ENCODE data around the gene LILRA6.
"Not testable (repeated sequence)": the region's sequence is repeated elsewhere in the genome, so short reads cannot be mapped to it uniquely, and the experiment has no call there.

The LILRA6 gene

DNA sequence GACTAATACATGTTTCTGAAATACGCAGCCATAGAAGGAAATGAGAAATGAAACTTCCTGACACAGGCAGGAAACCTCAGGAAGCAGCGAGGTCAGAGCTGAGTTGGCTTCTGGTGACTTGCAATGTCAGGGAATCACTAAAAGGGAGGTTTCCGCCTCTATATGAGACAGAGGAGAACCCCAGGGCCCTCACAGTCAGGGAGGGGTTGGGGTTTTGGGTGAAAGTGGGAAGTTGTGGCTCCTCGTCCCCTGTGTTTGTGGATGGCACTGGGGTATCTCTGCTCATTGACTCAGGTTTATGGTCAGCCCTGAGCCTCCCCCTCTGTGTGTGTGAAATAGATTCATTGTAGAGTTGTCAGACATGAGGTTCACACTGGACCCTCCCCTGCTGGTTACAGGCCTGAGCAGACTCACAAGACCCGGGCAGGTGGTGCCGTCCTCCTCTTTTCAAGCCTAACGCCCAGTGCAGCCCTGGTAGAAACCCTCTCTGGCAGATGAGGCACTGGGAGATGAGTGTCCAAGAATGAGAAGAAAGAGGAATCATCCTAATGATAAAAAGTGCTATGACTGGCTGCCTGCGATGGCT is 5.5 kb upstream of the LILRA6 start:
- no peaks in the 10 kb centered on the region for H3K9me2 ChIP-seq (replicated peaks; ENCODE audit: low read depth, low read length)
- H3K4me2 ChIP-seq (ENCODE audit: low read depth, low read length, poor library complexity, severe bottlenecking), result peak overlapping the region; percentile 69
- H2AFZ ChIP-seq (ENCODE audit: low read length), result peak overlapping the region; percentile 82
- peak overlapping the region; percentile 56 for H3K4me3 ChIP-seq (ENCODE audit: low read length, poor library complexity, severe bottlenecking)
- no peaks in the 10 kb centered on the region for H3K9me3 ChIP-seq (ENCODE audit: insufficient read depth, low read depth, low read length)
- H3K36me3 ChIP-seq (ENCODE audit: insufficient read depth, low read length), result no peaks in the 10 kb centered on the region
- peaks cover 12% of the 10 kb centered on the region for H3K4me1 ChIP-seq (ENCODE audit: insufficient read depth, low read length, poor library complexity, severe bottlenecking)
- no peaks in the 10 kb centered on the region for H3K27me3 ChIP-seq (ENCODE audit: insufficient read depth, low read length, poor library complexity, severe bottlenecking)
- no peaks in the 10 kb centered on the region for H3K79me2 ChIP-seq (ENCODE audit: insufficient read depth, low read length)
- no peak for TF ChIP-seq EZH2phosphoT487 (IDR thresholded peaks at IDR 0.05; ENCODE audit: borderline replicate concordance)
- TF ChIP-seq, protein P1, sequence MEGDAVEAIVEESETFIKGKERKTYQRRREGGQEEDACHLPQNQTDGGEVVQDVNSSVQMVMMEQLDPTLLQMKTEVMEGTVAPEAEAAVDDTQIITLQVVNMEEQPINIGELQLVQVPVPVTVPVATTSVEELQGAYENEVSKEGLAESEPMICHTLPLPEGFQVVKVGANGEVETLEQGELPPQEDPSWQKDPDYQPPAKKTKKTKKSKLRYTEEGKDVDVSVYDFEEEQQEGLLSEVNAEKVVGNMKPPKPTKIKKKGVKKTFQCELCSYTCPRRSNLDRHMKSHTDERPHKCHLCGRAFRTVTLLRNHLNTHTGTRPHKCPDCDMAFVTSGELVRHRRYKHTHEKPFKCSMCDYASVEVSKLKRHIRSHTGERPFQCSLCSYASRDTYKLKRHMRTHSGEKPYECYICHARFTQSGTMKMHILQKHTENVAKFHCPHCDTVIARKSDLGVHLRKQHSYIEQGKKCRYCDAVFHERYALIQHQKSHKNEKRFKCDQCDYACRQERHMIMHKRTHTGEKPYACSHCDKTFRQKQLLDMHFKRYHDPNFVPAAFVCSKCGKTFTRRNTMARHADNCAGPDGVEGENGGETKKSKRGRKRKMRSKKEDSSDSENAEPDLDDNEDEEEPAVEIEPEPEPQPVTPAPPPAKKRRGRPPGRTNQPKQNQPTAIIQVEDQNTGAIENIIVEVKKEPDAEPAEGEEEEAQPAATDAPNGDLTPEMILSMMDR (conservative IDR thresholded peaks at IDR 0.05; ENCODE audit: low read length), result no peak
- no peaks in the 10 kb centered on the region for H4K20me1 ChIP-seq (ENCODE audit: insufficient read depth, low read length, poor library complexity, severe bottlenecking)
- peak overlapping the region; percentile 51 for H3K9ac ChIP-seq (ENCODE audit: low read depth, low read length, poor library complexity, severe bottlenecking)
- no peaks in the 10 kb centered on the region for H3F3A ChIP-seq (ENCODE audit: low read depth)

DNA sequence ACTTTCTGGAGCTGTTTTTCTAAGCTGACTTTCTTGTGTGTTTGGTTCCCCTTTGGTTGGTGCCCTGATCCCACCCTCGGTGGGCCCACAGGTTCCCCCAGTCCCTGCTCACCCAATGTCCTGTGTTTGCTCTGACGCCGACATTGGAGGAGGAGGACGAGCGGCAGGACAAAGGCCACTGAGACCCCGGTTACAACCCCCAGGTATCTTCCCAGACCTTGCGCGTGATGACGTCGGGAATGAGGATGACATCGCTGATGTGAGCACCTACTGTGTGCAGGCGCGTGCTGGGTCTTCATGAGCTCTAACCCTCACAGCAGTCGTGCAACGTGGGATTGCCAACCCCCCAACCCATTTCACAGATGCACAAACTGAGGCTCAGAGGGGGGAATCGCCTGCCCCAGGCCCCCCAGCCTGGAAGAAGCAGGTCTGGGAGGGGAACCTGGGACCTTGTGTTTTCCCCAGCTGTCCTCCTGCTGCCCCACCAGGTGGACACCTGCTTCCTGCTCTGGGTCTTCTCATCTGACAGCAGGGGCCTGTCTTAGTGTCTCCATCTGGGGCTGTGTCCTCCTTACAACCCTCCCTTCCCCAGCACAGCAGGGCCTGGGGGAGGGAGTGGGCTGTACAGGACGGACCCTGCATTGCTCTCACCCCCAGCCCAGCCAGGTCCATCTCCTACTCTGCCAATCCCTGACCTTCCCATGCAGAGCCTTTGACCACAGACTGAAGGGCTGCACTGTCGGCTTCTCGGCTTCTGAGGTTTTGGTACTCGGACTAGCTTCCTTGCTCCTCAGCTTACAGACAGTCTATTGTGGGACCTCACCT is 4.7 kb upstream of the LILRA6 start:
- no peaks in the 10 kb centered on the region for H3K9me2 ChIP-seq (replicated peaks; ENCODE audit: low read depth, low read length)
- peak overlapping the region; percentile 51 for H3K9ac ChIP-seq (ENCODE audit: low read depth, low read length, poor library complexity, severe bottlenecking)
- H4K20me1 ChIP-seq (ENCODE audit: insufficient read depth, low read length, poor library complexity, severe bottlenecking), result no peaks in the 10 kb centered on the region
- no peaks in the 10 kb centered on the region for H3K27me3 ChIP-seq (ENCODE audit: insufficient read depth, low read length, poor library complexity, severe bottlenecking)
- no peaks in the 10 kb centered on the region for H3K79me2 ChIP-seq (ENCODE audit: insufficient read depth, low read length)
- H3K4me2 ChIP-seq (ENCODE audit: low read depth, low read length, poor library complexity, severe bottlenecking), result peak overlapping the region; percentile 69
- TF ChIP-seq EZH2phosphoT487 (IDR thresholded peaks at IDR 0.05; ENCODE audit: borderline replicate concordance), result no peak
- TF ChIP-seq, protein P1 (conservative IDR thresholded peaks at IDR 0.05; ENCODE audit: low read length), result no peak
- H3F3A ChIP-seq (ENCODE audit: low read depth), result no peaks in the 10 kb centered on the region
- H2AFZ ChIP-seq (ENCODE audit: low read length), result peak overlapping the region; percentile 82
- H3K9me3 ChIP-seq (ENCODE audit: insufficient read depth, low read depth, low read length), result no peaks in the 10 kb centered on the region
- H3K4me3 ChIP-seq (ENCODE audit: low read length, poor library complexity, severe bottlenecking), result peak overlapping the region; percentile 56
- H3K36me3 ChIP-seq (ENCODE audit: insufficient read depth, low read length), result no peaks in the 10 kb centered on the region
- peaks cover 12% of the 10 kb centered on the region for H3K4me1 ChIP-seq (ENCODE audit: insufficient read depth, low read length, poor library complexity, severe bottlenecking)

DNA sequence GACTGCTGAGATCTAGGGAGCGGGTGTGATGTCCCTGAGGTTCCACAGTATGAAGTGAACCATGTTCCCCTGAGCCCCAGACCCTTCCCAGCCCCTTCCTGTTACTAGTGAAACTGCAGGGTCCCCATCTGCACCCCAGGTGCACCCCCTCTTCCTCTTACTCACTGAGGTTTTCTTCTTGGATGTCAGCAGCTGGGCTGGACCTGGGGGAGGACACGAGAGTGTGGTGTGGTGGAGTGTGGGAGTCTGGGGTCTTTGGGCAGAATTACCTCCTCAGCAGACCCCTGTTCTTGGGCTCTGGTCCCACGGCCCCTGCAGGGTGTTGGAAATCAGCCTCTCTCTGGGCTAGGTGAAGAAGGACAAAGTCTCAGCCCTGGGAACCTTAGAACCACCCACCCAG is 3.3 kb upstream of the LILRA6 start:
- Histone ChIP-seq H3K36me3 (ENCODE audit: insufficient read depth, low read length) (no peaks in the 10 kb centered on the region), H3F3A (ENCODE audit: low read depth) (no peaks in the 10 kb centered on the region), H2AFZ (ENCODE audit: low read length) (no peak overlapping the region), H3K79me2 (ENCODE audit: insufficient read depth, low read length) (no peaks in the 10 kb centered on the region), H4K20me1 (ENCODE audit: insufficient read depth, low read length, poor library complexity, severe bottlenecking) (no peaks in the 10 kb centered on the region), H3K4me3 (ENCODE audit: low read length, poor library complexity, severe bottlenecking) (no peak overlapping the region), H3K4me2 (ENCODE audit: low read depth, low read length, poor library complexity, severe bottlenecking) (no peak overlapping the region), H3K4me1 (ENCODE audit: insufficient read depth, low read length, poor library complexity, severe bottlenecking) (peaks cover 12% of the 10 kb centered on the region), H3K27me3 (ENCODE audit: insufficient read depth, low read length, poor library complexity, severe bottlenecking) (no peaks in the 10 kb centered on the region), H3K9me2 (replicated peaks; ENCODE audit: low read depth, low read length) (no peaks in the 10 kb centered on the region), H3K9ac (ENCODE audit: low read depth, low read length, poor library complexity, severe bottlenecking) (no peak overlapping the region), H3K9me3 (ENCODE audit: insufficient read depth, low read depth, low read length) (no peaks in the 10 kb centered on the region)
- TF ChIP-seq, protein P1 (conservative IDR thresholded peaks at IDR 0.05; ENCODE audit: low read length), result no peak
- TF ChIP-seq EZH2phosphoT487 (IDR thresholded peaks at IDR 0.05; ENCODE audit: borderline replicate concordance), result no peak

DNA sequence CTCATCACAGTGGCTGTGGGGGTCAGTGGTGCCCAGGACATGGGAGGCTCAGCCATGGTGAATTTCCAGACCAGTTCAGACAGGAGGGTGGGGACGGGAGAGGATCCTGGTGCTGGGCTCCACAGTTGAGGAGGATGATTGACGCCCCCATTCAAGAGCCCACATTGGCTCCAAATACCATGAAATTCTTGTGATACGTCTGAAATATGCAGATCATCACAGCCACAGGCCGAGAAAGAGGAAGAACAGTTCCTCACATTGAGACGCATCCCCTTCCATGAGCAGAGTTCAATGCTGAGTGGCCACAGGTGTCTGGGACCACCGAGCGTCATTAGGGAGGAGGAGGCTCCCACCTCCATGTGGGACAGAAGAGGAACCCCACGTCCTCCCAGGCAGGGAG is 1.2 kb upstream of the LILRA6 start:
- not testable (repeated sequence) for H3K9me2 ChIP-seq (replicated peaks; ENCODE audit: low read depth, low read length); H3F3A ChIP-seq (ENCODE audit: low read depth); H3K9me3 ChIP-seq (ENCODE audit: insufficient read depth, low read depth, low read length); H3K27me3 ChIP-seq (ENCODE audit: insufficient read depth, low read length, poor library complexity, severe bottlenecking); H3K9ac ChIP-seq (ENCODE audit: low read depth, low read length, poor library complexity, severe bottlenecking); H4K20me1 ChIP-seq (ENCODE audit: insufficient read depth, low read length, poor library complexity, severe bottlenecking); H3K4me2 ChIP-seq (ENCODE audit: low read depth, low read length, poor library complexity, severe bottlenecking); H3K36me3 ChIP-seq (ENCODE audit: insufficient read depth, low read length); H2AFZ ChIP-seq (ENCODE audit: low read length); H3K4me3 ChIP-seq (ENCODE audit: low read length, poor library complexity, severe bottlenecking); H3K79me2 ChIP-seq (ENCODE audit: insufficient read depth, low read length)
- H3K4me1 ChIP-seq (ENCODE audit: insufficient read depth, low read length, poor library complexity, severe bottlenecking), result peaks cover 12% of the 10 kb centered on the region

DNA sequence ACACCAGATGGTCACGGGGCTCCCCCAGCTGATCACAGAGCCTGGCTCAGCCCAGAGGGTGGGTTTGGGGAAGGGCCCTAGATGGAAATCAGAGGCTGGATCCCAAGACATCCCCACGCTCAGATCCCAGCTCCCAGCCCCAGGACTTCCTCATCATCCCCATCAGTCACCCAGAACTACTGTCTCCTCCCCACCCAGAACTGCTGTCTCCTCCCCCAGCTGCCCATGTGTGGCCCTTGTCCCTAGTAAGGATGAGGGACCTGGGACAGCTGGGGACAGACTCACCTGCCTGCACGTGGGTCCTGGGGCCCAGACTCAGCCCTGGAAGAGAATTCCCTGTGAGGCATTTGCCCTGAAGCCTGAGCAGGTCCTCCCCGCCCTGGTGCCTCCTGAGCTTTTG is 356 bp downstream of the LILRA6 start:
- not testable (repeated sequence) for H3K36me3 ChIP-seq (ENCODE audit: insufficient read depth, low read length); H4K20me1 ChIP-seq (ENCODE audit: insufficient read depth, low read length, poor library complexity, severe bottlenecking); H3K9me2 ChIP-seq (replicated peaks; ENCODE audit: low read depth, low read length); H3K4me1 ChIP-seq (ENCODE audit: insufficient read depth, low read length, poor library complexity, severe bottlenecking); H3K79me2 ChIP-seq (ENCODE audit: insufficient read depth, low read length); H3K9ac ChIP-seq (ENCODE audit: low read depth, low read length, poor library complexity, severe bottlenecking); H2AFZ ChIP-seq (ENCODE audit: low read length); H3K9me3 ChIP-seq (ENCODE audit: insufficient read depth, low read depth, low read length); H3K27me3 ChIP-seq (ENCODE audit: insufficient read depth, low read length, poor library complexity, severe bottlenecking); H3F3A ChIP-seq (ENCODE audit: low read depth); H3K4me3 ChIP-seq (ENCODE audit: low read length, poor library complexity, severe bottlenecking); H3K4me2 ChIP-seq (ENCODE audit: low read depth, low read length, poor library complexity, severe bottlenecking)
